Anterior cingulate cortex (tissue), 58 donors: Measurements from ENCODE around the gene ID1.

Experiments used
- DNase-seq, 58 donors: peaks; one replicate each; lab custom pipeline; 2025; lab: John Stamatoyannopoulos, UW

The ID1 gene

GRCh38 chr20:31605031-31605901, at the start of gene ID1:
TSS of gene ID1 (plus strand) at chr20:31605289. CDS start at chr20:31605388, 99 bp downstream.
- DNase-seq: peak; percentile 43 to 96 (median 88)

DNA sequence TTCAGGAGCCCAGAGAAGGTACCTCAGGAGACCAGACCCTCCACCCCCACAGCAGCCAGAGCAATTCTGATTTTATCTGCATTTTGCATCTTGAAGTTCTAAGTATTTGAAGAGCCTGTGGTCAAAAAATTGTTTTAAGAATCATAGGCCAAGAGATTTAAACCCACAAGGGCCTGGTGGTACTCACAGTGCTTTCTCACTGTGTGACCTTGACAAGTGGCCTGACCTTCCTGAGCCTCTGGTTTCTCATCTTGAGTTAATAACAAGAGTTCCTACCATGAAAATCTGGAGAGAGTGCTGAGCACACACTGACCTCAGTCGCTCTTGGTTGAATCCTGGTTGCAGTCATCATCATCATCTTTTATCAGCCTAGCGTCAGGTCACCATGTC, 45.4 kb upstream of the ID1 start:
- DNase-seq: no peak

GRCh38 chr20:31560094-31560745, 44.9 kb upstream of the ID1 start:
- DNase-seq: peak in 40 of 58 donors; percentile 3 to 76 (median 21)

GRCh38 chr20:31560746-31561598, 44.1 kb upstream of the ID1 start:
- DNase-seq: peak in 6 of 58 donors; percentile 5 to 35 (median 13)

- DNase-seq: no peak
Observed at GRCh38 chr20:31562241-31562640, 42.8 kb upstream of the ID1 start.

DNA sequence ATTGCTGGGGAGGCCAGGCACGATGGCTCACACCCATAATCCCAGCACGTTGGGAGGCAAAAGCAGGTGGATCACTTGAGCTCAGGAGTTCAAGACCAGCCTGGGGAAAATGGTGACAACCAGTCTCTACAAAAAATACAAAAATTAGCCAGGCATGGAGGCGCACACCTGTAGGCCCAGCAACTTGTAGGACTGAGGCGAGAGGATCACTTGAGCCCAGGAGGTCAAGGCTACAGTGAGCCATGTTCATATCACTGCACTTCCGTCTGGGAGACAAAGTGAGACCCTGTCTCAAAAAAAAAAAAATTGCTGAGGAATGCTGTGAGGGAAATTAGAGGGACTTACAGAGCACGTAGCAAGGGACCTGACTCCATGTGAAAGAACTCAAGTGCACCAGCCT, 40.8 kb upstream of the ID1 start:
- no peak for DNase-seq

- no peak for DNase-seq
Observed at GRCh38 chr20:31565699-31566318, 39.3 kb upstream of the ID1 start.

GRCh38 chr20:31566319-31566657, 38.8 kb upstream of the ID1 start:
- no peak for DNase-seq

- DNase-seq: no peak
Observed at GRCh38 chr20:31566658-31567379, 38.3 kb upstream of the ID1 start.

DNA sequence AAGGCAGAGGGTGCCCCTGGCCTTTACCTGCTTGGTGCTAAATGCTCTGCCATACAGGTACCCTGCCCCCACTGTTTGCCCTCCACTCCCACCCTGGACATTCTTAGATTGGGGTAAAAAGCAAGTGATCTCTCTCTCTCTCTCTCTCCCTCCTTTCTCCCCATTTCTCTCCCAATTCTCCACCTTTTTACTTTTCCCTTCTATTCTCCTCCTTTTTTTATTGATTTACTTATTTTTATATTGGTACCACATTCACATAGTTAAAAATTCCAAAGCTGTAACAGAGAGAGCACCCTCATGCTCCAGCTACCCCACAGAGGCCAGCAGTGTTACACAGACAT, 37.7 kb upstream of the ID1 start:
- DNase-seq: no peak

DNA sequence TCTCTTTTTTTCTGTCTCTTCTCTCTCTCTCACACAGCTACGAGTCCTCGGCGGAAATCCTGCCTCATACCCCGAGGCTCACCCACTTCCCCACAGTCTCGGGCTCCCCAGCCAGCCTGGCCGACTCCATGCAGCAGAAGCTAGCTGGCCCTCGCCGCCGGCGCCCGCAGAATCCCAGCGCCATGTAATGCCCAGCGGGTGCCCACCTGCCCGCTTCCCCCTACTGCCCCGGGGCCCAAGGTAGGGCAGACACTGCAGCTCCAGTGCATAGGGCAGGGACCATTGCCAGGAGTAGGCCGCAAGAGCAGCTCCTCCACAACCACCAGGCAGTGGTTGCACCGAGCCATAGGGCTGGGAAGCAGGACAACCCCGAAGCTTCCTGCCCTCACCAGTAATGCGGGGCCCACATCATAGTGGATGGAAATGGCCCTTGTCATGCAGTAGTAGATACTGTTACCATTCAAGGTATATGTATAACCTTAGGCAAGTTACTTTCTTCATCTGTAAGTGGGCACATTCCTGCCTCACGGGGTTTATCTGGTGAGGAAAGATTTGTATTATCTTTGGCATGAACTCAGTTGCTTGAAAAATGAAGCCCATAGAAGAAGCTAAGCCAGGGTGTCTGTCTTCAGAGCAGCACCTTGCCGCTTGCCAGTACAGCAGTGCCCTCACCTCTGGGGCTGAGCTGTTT, 36.9 kb upstream of the ID1 start:
- no peak for DNase-seq

- peak in 3 of 58 donors; percentile 3 to 22 (median 4) for DNase-seq
Observed at GRCh38 chr20:31568773-31569162, 36.3 kb upstream of the ID1 start.

- DNase-seq: peak in 51 of 58 donors; percentile 9 to 74 (median 38)
Observed at GRCh38 chr20:31569163-31570020, 35.7 kb upstream of the ID1 start.

DNA sequence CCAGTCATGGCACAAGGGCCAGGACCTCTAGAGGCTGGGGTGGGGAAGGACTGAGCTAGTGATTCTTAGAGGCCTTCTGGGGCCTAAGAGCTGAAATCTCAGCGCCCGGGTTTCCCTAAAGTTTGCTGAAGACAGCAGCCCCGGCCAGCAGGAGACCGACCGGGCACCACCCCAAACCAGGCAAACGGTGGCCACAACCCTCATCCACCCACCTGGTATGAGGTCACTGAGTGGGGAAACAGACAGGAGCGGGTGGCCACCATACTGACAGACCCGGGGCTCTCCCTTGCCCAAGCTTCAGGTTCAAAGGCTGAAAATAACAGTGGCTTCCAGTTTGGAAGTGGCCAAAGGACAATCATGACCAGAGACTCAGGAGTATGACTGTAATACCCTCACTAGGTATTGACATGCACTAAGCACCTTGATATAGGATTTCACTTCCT, 35.0 kb upstream of the ID1 start:
- DNase-seq: peak in 1 of 58 donors; percentile 42

- DNase-seq: peak in 57 of 58 donors; percentile 22 to 94 (median 80)
Observed at GRCh38 chr20:31570735-31571617, 34.1 kb upstream of the ID1 start.

GRCh38 chr20:31572042-31572700, 32.9 kb upstream of the ID1 start:
- peak in 10 of 58 donors; percentile 38 to 69 (median 56) for DNase-seq
